ENCODE data around the gene GPR153. TPM values are rescaled to one million over a fixed set of nuclear protein-coding genes. Genes with fewer than 3 reads are reported as not detected.

Gene GPR153
- total and polyA plus RNA-seq, 2 donors, result 12.2 to 12.9 TPM

DNA sequence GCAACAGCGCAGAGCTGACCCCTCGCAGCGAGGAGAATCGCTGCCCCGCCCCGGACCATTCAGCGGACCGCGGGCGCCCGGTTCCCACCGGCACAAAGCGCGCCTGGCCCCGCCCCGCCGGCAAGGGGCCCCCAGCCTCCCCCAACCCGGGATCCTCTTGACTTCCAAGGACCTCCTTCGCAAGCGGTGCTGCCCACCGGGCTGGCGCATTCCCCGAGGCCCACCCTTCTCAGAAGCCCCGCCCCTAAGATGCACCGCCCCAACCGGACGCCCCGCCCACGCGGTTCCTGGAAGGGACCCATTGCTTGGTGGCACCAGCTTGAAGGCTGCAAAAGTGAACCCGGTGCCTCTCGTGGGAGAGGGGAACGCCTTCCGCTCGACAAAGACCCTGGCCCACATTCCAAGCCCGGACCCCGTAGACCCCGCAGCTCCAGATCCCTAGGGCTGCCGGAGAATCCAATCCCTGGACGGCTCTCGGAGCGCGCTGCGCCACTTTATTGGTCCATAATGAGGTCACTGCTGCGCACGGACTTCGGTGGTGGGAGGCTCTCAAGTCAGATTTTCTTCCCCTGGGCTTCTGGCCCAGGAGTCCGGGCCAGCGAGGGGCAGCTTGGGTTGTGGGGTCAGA, 14.9 kb downstream of the GPR153 start:
- no peak overlapping the region for H3K4me3 ChIP-seq (ENCODE audit: low read depth, low read length)
- no peak for DNase-seq (ENCODE audit: extremely low spot score)
- WGBS, result 2% methylated on average over 49 of the region's 49 CpGs

GRCh38 chr1:6245086-6245868, 15.6 kb downstream of the GPR153 start:
- H3K27ac ChIP-seq (ENCODE audit: low read depth), result no peak overlapping the region
- H3K36me3 ChIP-seq (ENCODE audit: insufficient read depth), result no peaks in the 10 kb centered on the region
- 1% methylated on average over 79 of the region's 79 CpGs for WGBS
- H3K4me1 ChIP-seq (ENCODE audit: insufficient read depth), result peaks cover 3% of the 10 kb centered on the region
- no peak overlapping the region for H3K4me3 ChIP-seq (ENCODE audit: low read depth, low read length)
- DNase-seq (ENCODE audit: extremely low spot score), result no peak

More for the DNA sequence above, 14.9 kb downstream of the GPR153 start:
- no peak overlapping the region for H3K27ac ChIP-seq (ENCODE audit: low read depth)
- no peaks in the 10 kb centered on the region for H3K36me3 ChIP-seq (ENCODE audit: insufficient read depth)
- peaks cover 3% of the 10 kb centered on the region for H3K4me1 ChIP-seq (ENCODE audit: insufficient read depth)

GRCh38 chr1:6244401-6245049, 16.4 kb downstream of the GPR153 start:
- H3K4me1 ChIP-seq (ENCODE audit: insufficient read depth), result peaks cover 3% of the 10 kb centered on the region
- WGBS, result 2% methylated on average over 24 of the region's 24 CpGs
- H3K27ac ChIP-seq (ENCODE audit: low read depth), result no peak overlapping the region

DNA sequence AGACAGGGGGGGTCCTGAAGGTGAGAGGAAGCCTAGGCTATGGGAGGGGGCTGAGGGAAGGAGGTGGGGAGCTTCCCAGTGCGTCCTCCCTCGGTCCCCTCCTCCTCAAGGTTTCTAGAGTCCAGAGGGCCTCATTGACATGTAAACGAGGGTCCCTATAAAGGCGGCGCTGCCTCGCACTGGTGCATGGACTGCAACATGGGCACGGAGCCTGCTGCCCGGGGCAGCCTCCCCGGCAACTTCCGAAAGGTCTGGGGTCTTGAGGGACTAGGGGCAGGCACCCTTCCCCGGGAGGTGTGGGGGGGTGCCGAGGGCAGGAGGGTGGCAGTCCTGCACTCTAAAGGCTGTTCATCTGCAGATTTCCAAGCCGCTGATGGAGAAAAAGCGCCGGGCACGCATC, 16.9 kb downstream of the GPR153 start, which contains the start of gene HES3:
TSS of gene HES3 (plus strand) at position 187 of the 400 bp plus-strand sequence. CDS start at position 374, 187 bp downstream.
- DNase-seq (ENCODE audit: extremely low spot score), result no peak
- 2% methylated on average over 16 of the region's 16 CpGs for WGBS
- H3K4me1 ChIP-seq (ENCODE audit: insufficient read depth), result peaks cover 3% of the 10 kb centered on the region
- no peaks in the 10 kb centered on the region for H3K36me3 ChIP-seq (ENCODE audit: insufficient read depth)
- no peak within 1 kb of the TSS for H3K27ac ChIP-seq (ENCODE audit: low read depth)
- no peak within 1 kb of the TSS for H3K4me3 ChIP-seq (ENCODE audit: low read depth, low read length)

More at GRCh38 chr1:6244401-6245049, 16.4 kb downstream of the GPR153 start:
- Histone ChIP-seq H3K4me3 (ENCODE audit: low read depth, low read length) (no peak overlapping the region), H3K36me3 (ENCODE audit: insufficient read depth) (no peaks in the 10 kb centered on the region)
- DNase-seq (ENCODE audit: extremely low spot score), result no peak

GRCh38 chr1:6243053-6243834, 17.7 kb downstream of the GPR153 start:
- H3K4me1 ChIP-seq (ENCODE audit: insufficient read depth), result peaks cover 3% of the 10 kb centered on the region
- H3K27ac ChIP-seq (ENCODE audit: low read depth), result no peak overlapping the region
- 24% methylated on average over 20 of the region's 20 CpGs for WGBS
- no peak for DNase-seq (ENCODE audit: extremely low spot score)
- H3K36me3 ChIP-seq (ENCODE audit: insufficient read depth), result no peaks in the 10 kb centered on the region
- H3K4me3 ChIP-seq (ENCODE audit: low read depth, low read length), result no peak overlapping the region

- H3K36me3 ChIP-seq (ENCODE audit: insufficient read depth), result no peaks in the 10 kb centered on the region
- under 1% methylated on average over 99 of the region's 99 CpGs for WGBS
- DNase-seq (ENCODE audit: extremely low spot score), result no peak
- H3K4me1 ChIP-seq (ENCODE audit: insufficient read depth), result peaks cover 3% of the 10 kb centered on the region
- H3K27ac ChIP-seq (ENCODE audit: low read depth), result no peak overlapping the region
- peak overlapping the region; percentile 6 for H3K4me3 ChIP-seq (ENCODE audit: low read depth, low read length)
Measured at GRCh38 chr1:6241887-6242740, 18.8 kb downstream of the GPR153 start.

GRCh38 chr1:6241107-6241886, 19.6 kb downstream of the GPR153 start:
- Histone ChIP-seq H3K4me1 (ENCODE audit: insufficient read depth) (peaks cover 3% of the 10 kb centered on the region), H3K36me3 (ENCODE audit: insufficient read depth) (no peaks in the 10 kb centered on the region), H3K4me3 (ENCODE audit: low read depth, low read length) (no peak overlapping the region), H3K27ac (ENCODE audit: low read depth) (no peak overlapping the region)
- 28% methylated on average over 33 of the region's 33 CpGs for WGBS
- no peak for DNase-seq (ENCODE audit: extremely low spot score)

DNA sequence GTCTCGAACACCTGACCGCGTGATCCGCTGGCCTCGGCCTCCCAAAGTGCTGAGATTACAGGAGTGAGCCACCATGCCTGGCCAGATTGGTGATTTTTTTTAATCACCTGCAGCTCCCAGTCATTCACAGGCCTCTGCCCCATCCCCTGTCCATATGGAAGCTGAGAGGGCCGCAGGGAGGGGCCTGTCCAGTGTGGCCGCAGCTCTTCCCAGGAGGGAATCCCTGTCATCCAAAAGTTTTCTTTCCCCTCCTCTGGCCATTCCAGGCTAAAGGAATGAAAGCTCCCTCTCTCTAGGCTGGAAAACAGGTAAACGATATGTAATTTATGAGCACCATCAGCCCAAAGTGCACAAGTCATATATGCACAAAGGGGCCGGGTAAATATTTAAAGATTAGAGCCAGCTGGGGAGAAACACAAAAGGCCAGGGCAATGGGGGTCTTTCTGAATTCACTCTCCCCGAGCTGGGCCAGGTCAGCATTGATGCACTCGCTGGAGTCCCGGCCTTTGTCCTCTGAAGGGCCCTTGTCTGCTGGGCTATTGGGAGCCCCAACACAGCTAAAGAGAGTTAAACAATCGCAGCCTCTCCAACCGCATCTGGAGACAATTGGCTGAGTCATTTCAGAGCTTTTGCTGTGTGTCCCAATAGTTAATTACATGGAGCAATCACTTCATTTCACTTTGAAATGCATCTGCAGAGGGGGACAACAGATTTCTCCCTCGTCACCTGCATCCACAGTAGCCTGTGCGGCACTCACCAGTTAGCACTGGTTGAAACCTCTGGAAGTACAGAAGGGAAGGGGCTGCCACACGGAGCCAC, 20.7 kb downstream of the GPR153 start:
- Histone ChIP-seq H3K4me3 (ENCODE audit: low read depth, low read length) (no peak overlapping the region), H3K36me3 (ENCODE audit: insufficient read depth) (no peaks in the 10 kb centered on the region), H3K27ac (ENCODE audit: low read depth) (no peak overlapping the region), H3K4me1 (ENCODE audit: insufficient read depth) (peaks cover 3% of the 10 kb centered on the region)
- 59% methylated on average over 17 of the region's 17 CpGs for WGBS
- DNase-seq (ENCODE audit: extremely low spot score), result no peak

DNA sequence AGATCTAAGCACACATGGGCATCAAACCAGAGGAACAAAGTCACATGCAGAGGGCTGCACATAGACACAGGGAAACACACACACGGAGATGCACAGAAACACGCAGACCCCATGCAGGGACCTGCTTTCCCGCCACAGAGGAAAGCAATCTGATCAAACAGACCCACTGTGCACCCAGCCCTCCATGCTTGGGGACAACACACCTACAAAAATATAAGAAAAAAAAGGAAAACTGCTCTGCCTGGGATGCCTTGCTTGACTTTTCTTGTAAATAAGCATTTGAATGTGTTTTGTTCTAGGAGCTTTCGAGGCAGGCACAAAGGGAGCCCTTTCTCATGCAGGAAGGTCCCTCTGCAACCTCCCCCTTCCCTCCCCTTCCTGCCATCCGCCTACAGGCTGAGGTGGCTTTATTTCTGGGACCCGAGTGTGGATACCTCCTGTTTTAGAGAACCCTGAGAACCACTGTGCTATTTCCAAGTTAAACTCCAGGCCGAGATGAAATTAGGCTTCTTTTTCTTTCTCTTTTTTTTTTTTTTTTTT, 21.6 kb downstream of the GPR153 start:
- no peak overlapping the region for H3K4me3 ChIP-seq (ENCODE audit: low read depth, low read length)
- no peak for DNase-seq (ENCODE audit: extremely low spot score)
- 43% methylated on average over 7 of the region's 7 CpGs for WGBS
- H3K27ac ChIP-seq (ENCODE audit: low read depth), result no peak overlapping the region
- H3K36me3 ChIP-seq (ENCODE audit: insufficient read depth), result no peaks in the 10 kb centered on the region
- peaks cover 5% of the 10 kb centered on the region for H3K4me1 ChIP-seq (ENCODE audit: insufficient read depth)

- no peak overlapping the region for H3K4me3 ChIP-seq (ENCODE audit: low read depth, low read length)
- WGBS, result 98% methylated on average over 4 of the region's 4 CpGs
- peaks cover 4% of the 10 kb centered on the region for H3K4me1 ChIP-seq (ENCODE audit: insufficient read depth)
- no peaks in the 10 kb centered on the region for H3K36me3 ChIP-seq (ENCODE audit: insufficient read depth)
- H3K27ac ChIP-seq (ENCODE audit: low read depth), result no peak overlapping the region
- DNase-seq (ENCODE audit: extremely low spot score), result no peak
Measured at GRCh38 chr1:6237093-6237492, 23.8 kb downstream of the GPR153 start.

- H3K4me3 ChIP-seq (ENCODE audit: low read depth, low read length), result peak overlapping the region; percentile 98
- H3K4me1 ChIP-seq (ENCODE audit: insufficient read depth), result peaks cover 3% of the 10 kb centered on the region
- DNase-seq (ENCODE audit: extremely low spot score), result no peak
- WGBS, result 1% methylated on average over 30 of the region's 30 CpGs
- H3K27ac ChIP-seq (ENCODE audit: low read depth), result no peak overlapping the region
- no peaks in the 10 kb centered on the region for H3K36me3 ChIP-seq (ENCODE audit: insufficient read depth)
Measured at GRCh38 chr1:6235296-6235677, 25.6 kb downstream of the GPR153 start.

Measured in urinary bladder (tissue), 4 donors.